ENCODE data around the gene USH2A.
A peak's percentile ranks its signal among the peaks of the same experiment; 100 is the strongest.

USH2A gene

GRCh38 chr1:215720126-215720525 lies 703.1 kb downstream of the USH2A start:
- no peak for DNase-seq (ENCODE audit: low read depth, low spot score)

- DNase-seq (ENCODE audit: low read depth, low spot score), result no peak
These were observed 703.7 kb downstream of the USH2A start for GRCh38 chr1:215719552-215719951.

- DNase-seq (ENCODE audit: low read depth, low spot score), result no peak
These were observed 704.5 kb downstream of the USH2A start for GRCh38 chr1:215718575-215719287.

- no peak for DNase-seq (ENCODE audit: low read depth, low spot score)
These were observed 705.4 kb downstream of the USH2A start for GRCh38 chr1:215717677-215718426.

- no peak for DNase-seq (ENCODE audit: low read depth, low spot score)
These were observed 712.4 kb downstream of the USH2A start for GRCh38 chr1:215710899-215711225.

- DNase-seq (ENCODE audit: low read depth, low spot score), result peak; percentile 43
These were observed 713.0 kb downstream of the USH2A start for GRCh38 chr1:215710036-215710898.

- no peak for DNase-seq (ENCODE audit: low read depth, low spot score)
These were observed 719.0 kb downstream of the USH2A start for GRCh38 chr1:215704089-215704860.

- no peak for DNase-seq (ENCODE audit: low read depth, low spot score)
These were observed 741.0 kb downstream of the USH2A start for GRCh38 chr1:215682232-215682631.

- DNase-seq (ENCODE audit: low read depth, low spot score), result no peak
These were observed 742.2 kb downstream of the USH2A start for GRCh38 chr1:215681041-215681440.

GRCh38 chr1:215679231-215679630 lies 744.0 kb downstream of the USH2A start:
- no peak for DNase-seq (ENCODE audit: low read depth, low spot score)

GRCh38 chr1:215677112-215677511 lies 746.1 kb downstream of the USH2A start:
- no peak for DNase-seq (ENCODE audit: low read depth, low spot score)

- DNase-seq (ENCODE audit: low read depth, low spot score), result no peak
These were observed 749.3 kb downstream of the USH2A start for GRCh38 chr1:215673943-215674342.

GRCh38 chr1:215672482-215672881 lies 750.8 kb downstream of the USH2A start:
- DNase-seq (ENCODE audit: low read depth, low spot score), result no peak

GRCh38 chr1:215669806-215670491 lies 753.3 kb downstream of the USH2A start:
- peak; percentile 17 for DNase-seq (ENCODE audit: low read depth, low spot score)

- no peak for DNase-seq (ENCODE audit: low read depth, low spot score)
These were observed 755.5 kb downstream of the USH2A start for GRCh38 chr1:215667761-215668160.

- DNase-seq (ENCODE audit: low read depth, low spot score), result peak; percentile 75
These were observed 758.0 kb downstream of the USH2A start for GRCh38 chr1:215665215-215665614.

GRCh38 chr1:215661033-215661432 lies 762.2 kb downstream of the USH2A start:
- no peak for DNase-seq (ENCODE audit: low read depth, low spot score)

GRCh38 chr1:215660259-215660658 lies 763.0 kb downstream of the USH2A start:
- no peak for DNase-seq (ENCODE audit: low read depth, low spot score)

GRCh38 chr1:215657047-215657446 lies 766.2 kb downstream of the USH2A start:
- DNase-seq (ENCODE audit: low read depth, low spot score), result no peak

- DNase-seq (ENCODE audit: low read depth, low spot score), result no peak
These were observed 770.9 kb downstream of the USH2A start for GRCh38 chr1:215652371-215652770.

- DNase-seq (ENCODE audit: low read depth, low spot score), result no peak
These were observed 771.4 kb downstream of the USH2A start for GRCh38 chr1:215651867-215652266.

All from astrocyte of the hippocampus (primary cell).